Measurements from ENCODE around the gene ATP11A.

The ATP11A gene

DNA sequence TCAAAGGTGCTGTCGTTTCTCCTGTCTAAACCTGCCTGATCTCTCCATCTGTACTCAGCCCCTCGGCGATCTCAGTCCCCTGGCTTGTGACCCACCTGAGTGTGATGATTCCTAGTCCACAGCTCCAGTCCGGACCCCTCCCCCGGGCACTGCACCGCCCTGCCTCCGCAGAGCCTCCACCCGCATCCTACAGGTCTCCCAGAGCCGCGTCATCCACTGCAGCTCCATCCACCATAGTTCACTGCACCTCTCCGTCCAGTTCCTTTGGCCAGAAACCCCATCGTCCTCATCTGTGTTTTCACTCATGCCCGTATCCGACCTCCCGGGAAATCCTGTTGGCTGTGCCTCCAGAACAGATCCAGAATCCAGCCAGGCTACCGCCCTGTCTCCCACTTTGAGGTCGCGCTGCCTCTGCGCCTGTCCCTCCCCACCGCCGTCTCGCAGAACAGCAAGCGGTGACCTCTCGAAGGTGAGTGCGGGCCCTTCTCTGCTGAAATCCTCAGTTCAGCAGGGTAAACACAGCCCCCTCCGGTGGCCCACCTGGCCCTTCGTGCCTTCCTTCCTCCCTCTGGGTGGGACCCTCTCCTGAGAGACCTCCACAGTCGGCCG, 227.3 kb downstream of the ATP11A start:
- Histone ChIP-seq H3K4me3 (ENCODE audit: low read depth, low read length) (no peak overlapping the region), H3K27ac (no peak overlapping the region), H3K27me3 (replicated peaks) (peaks cover 3% of the 10 kb centered on the region), H3K36me3 (replicated peaks) (no peaks in the 10 kb centered on the region)
- DNase-seq: no peak
- no peak for TF ChIP-seq CTCF (IDR thresholded peaks at IDR 0.05; ENCODE audit: low read depth, low read length, missing control alignments)
- in situ Hi-C loops (cut with HindIII; ENCODE audit: low pct_ligation_motif_present, low sequenced_read_pairs): no loop called here

DNA sequence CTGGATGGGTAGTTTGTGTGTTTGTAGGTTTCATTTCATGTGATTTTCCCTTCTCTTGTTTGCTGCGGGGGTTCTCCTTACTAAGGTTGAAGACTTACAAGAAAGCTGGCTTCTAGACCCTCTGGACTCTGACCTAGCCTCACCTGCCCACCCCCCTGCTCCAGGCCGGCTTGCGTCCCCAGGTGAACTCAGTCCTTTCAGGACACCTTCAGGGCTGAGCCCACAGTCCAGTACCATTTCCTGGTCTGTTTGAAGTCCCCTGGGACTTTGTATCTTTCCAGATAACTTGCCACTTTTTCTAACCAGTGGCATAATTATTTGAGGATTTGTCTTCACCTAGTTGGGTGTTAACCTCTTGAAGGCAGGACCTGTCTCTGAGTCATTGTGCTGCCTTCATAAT, 227.9 kb downstream of the ATP11A start:
- no peak overlapping the region for H3K4me3 ChIP-seq (ENCODE audit: low read depth, low read length)
- H3K36me3 ChIP-seq (replicated peaks): no peaks in the 10 kb centered on the region
- no peak for DNase-seq
- no peak for TF ChIP-seq CTCF (IDR thresholded peaks at IDR 0.05; ENCODE audit: low read depth, low read length, missing control alignments)
- in situ Hi-C loops (cut with HindIII; ENCODE audit: low pct_ligation_motif_present, low sequenced_read_pairs): no loop called here
- H3K27me3 ChIP-seq (replicated peaks): peaks cover 3% of the 10 kb centered on the region
- no peak overlapping the region for H3K27ac ChIP-seq

DNA sequence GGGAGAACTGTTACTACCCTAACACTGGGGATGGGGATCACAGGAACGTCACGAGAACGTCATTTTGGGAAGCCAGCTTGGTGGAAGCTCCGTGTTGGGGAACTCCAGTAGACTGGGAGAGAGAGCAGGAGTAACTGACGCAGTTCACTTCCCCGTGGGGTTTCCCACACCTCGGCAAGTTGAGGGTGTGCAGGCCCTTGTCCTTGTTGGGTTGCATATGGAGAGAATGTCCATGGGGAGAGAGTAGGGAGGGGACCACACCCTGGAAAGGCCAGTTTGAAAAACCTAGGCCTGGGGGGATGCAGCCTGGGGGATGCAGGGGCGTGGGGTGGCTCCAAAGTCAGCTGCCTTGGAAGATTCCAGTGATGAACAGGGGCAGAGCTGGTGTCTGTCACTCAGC, 228.4 kb downstream of the ATP11A start:
- Histone ChIP-seq H3K36me3 (replicated peaks) (no peaks in the 10 kb centered on the region), H3K27me3 (replicated peaks) (peaks cover 3% of the 10 kb centered on the region), H3K27ac (no peak overlapping the region), H3K4me3 (ENCODE audit: low read depth, low read length) (no peak overlapping the region)
- DNase-seq: no peak
- TF ChIP-seq CTCF (IDR thresholded peaks at IDR 0.05; ENCODE audit: low read depth, low read length, missing control alignments): no peak
- in situ Hi-C loops (cut with HindIII; ENCODE audit: low pct_ligation_motif_present, low sequenced_read_pairs): no loop called here

- H3K27me3 ChIP-seq (replicated peaks): peaks cover 3% of the 10 kb centered on the region
- in situ Hi-C loops (cut with HindIII; ENCODE audit: low pct_ligation_motif_present, low sequenced_read_pairs): no loop called here
- no peak overlapping the region for H3K27ac ChIP-seq
- no peak overlapping the region for H3K4me3 ChIP-seq (ENCODE audit: low read depth, low read length)
- no peaks in the 10 kb centered on the region for H3K36me3 ChIP-seq (replicated peaks)
- DNase-seq: no peak
- TF ChIP-seq CTCF (IDR thresholded peaks at IDR 0.05; ENCODE audit: low read depth, low read length, missing control alignments): no peak
Measured at GRCh38 chr13:112918746-112919145, 228.9 kb downstream of the ATP11A start.

DNA sequence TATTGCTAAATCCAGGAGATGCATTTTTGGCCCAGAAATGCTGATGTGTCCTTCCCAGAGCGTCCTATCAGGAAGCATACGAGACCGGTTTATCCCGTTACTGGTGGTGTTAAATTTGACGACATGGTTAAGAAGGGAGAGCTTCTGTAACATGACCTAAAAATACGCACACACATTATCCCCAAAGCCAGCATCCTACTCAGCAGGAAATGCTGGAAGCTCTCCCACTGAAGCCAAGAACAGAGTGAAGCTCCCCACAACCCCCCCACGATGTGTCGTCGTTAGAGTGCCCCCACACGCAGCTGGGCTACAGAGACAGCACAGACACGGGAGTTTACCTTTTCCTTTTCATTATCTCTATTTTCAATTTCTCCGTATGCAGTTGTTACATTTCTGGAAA, 234.1 kb downstream of the ATP11A start:
- in situ Hi-C loops (cut with HindIII; ENCODE audit: low pct_ligation_motif_present, low sequenced_read_pairs): no loop called here
- no peaks in the 10 kb centered on the region for H3K36me3 ChIP-seq (replicated peaks)
- no peaks in the 10 kb centered on the region for H3K27me3 ChIP-seq (replicated peaks)

More for the DNA sequence above, 234.1 kb downstream of the ATP11A start:
- no peak overlapping the region for H3K4me3 ChIP-seq (ENCODE audit: low read depth, low read length)
- DNase-seq: no peak
- TF ChIP-seq CTCF (IDR thresholded peaks at IDR 0.05; ENCODE audit: low read depth, low read length, missing control alignments): no peak
- H3K27ac ChIP-seq: no peak overlapping the region

All from brain microvascular endothelial cell (primary cell).